Endodermal cell (in vitro differentiated cells): ENCODE results near the gene BARHL2. TPM values are rescaled to one million over a fixed set of nuclear protein-coding genes. Genes with fewer than 3 reads are reported as not detected.

Experiments
- DNase-seq: peaks from one replicate; pipeline ENCODE4 v3.0.0-alpha.2; 2017
- H3K27ac ChIP-seq: 2 replicates; pipeline ENCODE4 v1.5.1; 2013; ENCODE audit warnings: mild to moderate bottlenecking, low read depth, low read length, moderate library complexity
- H3K27me3 ChIP-seq: 2 replicates; pipeline ENCODE4 v1.6.1; 2013; ENCODE audit warnings: mild to moderate bottlenecking, low read length, moderate library complexity; ENCODE audit not compliant: insufficient read depth, control insufficient read depth, poor library complexity, severe bottlenecking
- H3K36me3 ChIP-seq: 2 replicates; pipeline ENCODE4 v1.7.0; 2013; ENCODE audit warnings: mild to moderate bottlenecking, low read length, moderate library complexity; ENCODE audit not compliant: control insufficient read depth, insufficient read depth
- H3K4me1 ChIP-seq: one replicate; pipeline ENCODE4 v1.7.0; 2013; ENCODE audit warnings: low read length; ENCODE audit not compliant: control insufficient read depth, insufficient read depth
- H3K4me3 ChIP-seq: 2 replicates; pipeline ENCODE4 v1.5.1; 2013; ENCODE audit warnings: mild to moderate bottlenecking, low read length, moderate library complexity
- H3K9ac ChIP-seq: 2 replicates; pipeline ENCODE4 v1.6.1; 2013; ENCODE audit warnings: mild to moderate bottlenecking, low read length, moderate library complexity; ENCODE audit not compliant: poor library complexity, severe bottlenecking; ENCODE audit errors: extremely low read depth
- H3K9me3 ChIP-seq: 2 replicates; pipeline ENCODE4 v1.6.1; 2013; ENCODE audit warnings: mild to moderate bottlenecking, low read length, moderate library complexity; ENCODE audit not compliant: control insufficient read depth
- H3K27ac Mint-ChIP-seq: 2 replicates; pipeline ENCODE4 v1.8.0; 2020; ENCODE audit warnings: mixed read lengths
- H3K27me3 Mint-ChIP-seq: 2 replicates; pipeline ENCODE4 v1.8.0; 2021; ENCODE audit warnings: mild to moderate bottlenecking, mixed read lengths; ENCODE audit not compliant: insufficient read depth
- H3K36me3 Mint-ChIP-seq: 2 replicates; pipeline ENCODE4 v1.8.0; 2020; ENCODE audit warnings: low read depth, mixed read lengths
- H3K4me1 Mint-ChIP-seq: 2 replicates; pipeline ENCODE4 v1.8.0; 2020; ENCODE audit warnings: mixed read lengths
- H3K4me3 Mint-ChIP-seq: 2 replicates; pipeline ENCODE4 v1.8.0; 2020; ENCODE audit warnings: mild to moderate bottlenecking, moderate library complexity, mixed read lengths
- H3K9me3 Mint-ChIP-seq: 2 replicates; pipeline ENCODE4 v1.8.0; 2020; ENCODE audit warnings: mild to moderate bottlenecking, mixed read lengths
- WGBS, 2 experiments: methylation state at CpG; one replicate each; pipeline versions ENCODE4 v1.1.5 to v1.1.7; 2013; ENCODE audit warnings: missing lambda C conversion rate in 2 of 2, mixed read lengths in 1 of 2; ENCODE audit not compliant: insufficient coverage in 1 of 2, insufficient read length in 1 of 2; 5-methylcytosine and 5-hydroxymethylcytosine counted together
- total RNA-seq, 2 donors: library from RNA; stranded (reverse); fragmentation: NEBNext Ultra II Directional in 1 of 2; extraction: Animal tissue kit (Norgen Biotek cat#: 25700) in 1 of 2; gene quantifications; 2 replicates in 1 of 2; 3 replicates in 1 of 2; pipeline ENCODE4 v1.2.1, GENCODE V29; 2021
- TF ChIP-seq, protein P1 (sequence below): fragments of 200-600 bp; sonication (generic); conservative IDR thresholded peaks from 2 replicates; pipeline ENCODE4 v1.5.0; 2021; ENCODE audit warnings: antibody characterized with exemption, mild to moderate bottlenecking

BARHL2 gene
- total RNA-seq, 2 donors from 2014 or later, result not detected

DNA sequence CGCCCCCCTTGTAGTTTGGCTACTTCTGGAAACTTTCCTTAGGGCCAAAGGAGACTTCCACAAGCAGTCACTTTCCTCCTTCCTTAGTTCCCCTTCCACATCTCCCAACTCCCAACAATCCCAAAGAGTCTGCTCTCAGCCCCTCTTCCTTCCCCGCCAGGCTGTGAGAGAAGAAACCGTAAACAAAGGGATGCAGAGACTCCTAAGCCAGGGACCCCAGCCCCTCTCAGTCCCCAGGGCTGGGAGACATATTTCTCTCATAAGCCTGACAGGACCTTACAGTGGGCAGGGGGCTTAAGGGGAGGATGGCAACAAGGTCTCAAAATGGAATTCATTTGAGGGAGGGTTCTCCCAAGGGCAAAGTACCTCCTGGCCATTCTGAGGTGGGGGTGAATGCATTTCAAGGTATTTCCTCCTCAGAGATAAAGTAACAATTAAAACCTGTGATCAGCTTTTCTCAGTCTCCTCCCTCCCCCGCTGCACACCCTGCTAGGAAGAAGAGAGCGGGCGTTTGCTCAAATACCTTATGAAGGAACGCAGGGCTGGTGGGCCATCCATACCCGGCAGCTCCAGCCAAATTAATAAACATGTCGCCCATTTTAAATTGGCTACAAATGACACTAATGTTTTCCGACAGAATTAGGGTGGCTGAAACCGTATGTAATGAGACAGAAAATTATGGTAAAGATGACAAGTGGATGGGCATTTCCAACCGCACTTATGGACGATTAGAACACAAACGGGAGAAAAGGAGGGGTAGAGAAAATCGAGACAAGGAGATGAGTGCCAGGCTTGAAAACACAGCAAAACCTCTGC lies 4.0 kb downstream of the BARHL2 start:
- Histone ChIP-seq H3K4me1 (peaks cover 20% of the 10 kb centered on the region), H3K27me3 (peaks cover 99% of the 10 kb centered on the region), H3K9ac (no peak overlapping the region), H3K36me3 (no peaks in the 10 kb centered on the region), H3K27ac (no peak overlapping the region), H3K9me3 (no peaks in the 10 kb centered on the region), H3K4me3 (no peak overlapping the region)
- Mint-ChIP-seq H3K4me1 (peaks cover 30% of the 10 kb centered on the region), H3K27me3 (peaks cover 98% of the 10 kb centered on the region), H3K9me3 (peaks cover 2% of the 10 kb centered on the region), H3K4me3 (peak overlapping the region; percentile 4), H3K36me3 (no peaks in the 10 kb centered on the region), H3K27ac (no peak overlapping the region)
- DNase-seq, result peak; percentile 58
- 8 to 12% methylated on average over 8 to 15 of the region's 15 CpGs for WGBS, 2 experiments
- TF ChIP-seq, protein P1, sequence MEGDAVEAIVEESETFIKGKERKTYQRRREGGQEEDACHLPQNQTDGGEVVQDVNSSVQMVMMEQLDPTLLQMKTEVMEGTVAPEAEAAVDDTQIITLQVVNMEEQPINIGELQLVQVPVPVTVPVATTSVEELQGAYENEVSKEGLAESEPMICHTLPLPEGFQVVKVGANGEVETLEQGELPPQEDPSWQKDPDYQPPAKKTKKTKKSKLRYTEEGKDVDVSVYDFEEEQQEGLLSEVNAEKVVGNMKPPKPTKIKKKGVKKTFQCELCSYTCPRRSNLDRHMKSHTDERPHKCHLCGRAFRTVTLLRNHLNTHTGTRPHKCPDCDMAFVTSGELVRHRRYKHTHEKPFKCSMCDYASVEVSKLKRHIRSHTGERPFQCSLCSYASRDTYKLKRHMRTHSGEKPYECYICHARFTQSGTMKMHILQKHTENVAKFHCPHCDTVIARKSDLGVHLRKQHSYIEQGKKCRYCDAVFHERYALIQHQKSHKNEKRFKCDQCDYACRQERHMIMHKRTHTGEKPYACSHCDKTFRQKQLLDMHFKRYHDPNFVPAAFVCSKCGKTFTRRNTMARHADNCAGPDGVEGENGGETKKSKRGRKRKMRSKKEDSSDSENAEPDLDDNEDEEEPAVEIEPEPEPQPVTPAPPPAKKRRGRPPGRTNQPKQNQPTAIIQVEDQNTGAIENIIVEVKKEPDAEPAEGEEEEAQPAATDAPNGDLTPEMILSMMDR, result no peak

DNA sequence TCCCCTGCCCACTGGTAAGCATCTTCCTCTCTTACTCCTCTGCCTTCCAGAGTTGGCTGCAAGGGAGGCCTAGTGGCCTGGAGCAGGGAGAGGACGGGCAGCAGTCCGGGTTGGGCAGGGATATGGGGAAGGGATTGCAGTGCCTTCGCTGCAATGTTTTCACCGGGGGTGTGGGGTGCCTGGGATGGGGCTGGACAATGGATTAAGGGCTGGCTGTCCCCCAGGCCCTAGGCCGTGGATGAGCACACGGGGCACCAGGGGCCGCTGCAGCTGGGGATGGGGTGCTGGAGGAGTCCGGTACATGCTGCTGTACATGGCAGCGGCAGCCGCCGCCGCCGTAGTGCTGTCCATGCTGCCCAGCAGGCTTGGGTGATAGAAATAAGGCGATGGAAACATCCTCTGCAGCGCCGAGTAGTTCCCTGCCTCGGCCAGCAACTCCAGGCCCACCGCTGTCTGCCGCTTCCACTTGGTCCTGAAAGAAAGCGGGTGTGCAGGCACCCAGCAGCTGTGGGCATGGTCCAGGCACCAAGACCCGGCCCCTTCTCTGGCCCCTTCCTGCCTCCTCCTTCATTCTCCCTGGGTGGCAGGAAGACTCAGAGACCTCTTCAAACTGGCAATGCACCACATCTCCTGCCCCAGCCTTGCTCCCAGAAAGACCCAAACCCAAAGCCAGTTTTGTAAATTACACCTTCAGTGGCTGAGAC lies 4.8 kb downstream of the BARHL2 start:
- Mint-ChIP-seq H3K36me3 (no peaks in the 10 kb centered on the region), H3K27ac (no peak overlapping the region), H3K4me3 (peak overlapping the region; percentile 2), H3K4me1 (peaks cover 29% of the 10 kb centered on the region), H3K9me3 (peaks cover 2% of the 10 kb centered on the region), H3K27me3 (peaks cover 100% of the 10 kb centered on the region)
- Histone ChIP-seq H3K9ac (no peak overlapping the region), H3K27me3 (peaks cover 100% of the 10 kb centered on the region), H3K4me1 (peaks cover 20% of the 10 kb centered on the region), H3K9me3 (no peaks in the 10 kb centered on the region), H3K36me3 (no peaks in the 10 kb centered on the region), H3K4me3 (no peak overlapping the region), H3K27ac (no peak overlapping the region)
- WGBS, 2 experiments, result 10 to 23% methylated on average over 17 to 21 of the region's 21 CpGs
- peak; percentile 64 for DNase-seq
- TF ChIP-seq, protein P1, result no peak

DNA sequence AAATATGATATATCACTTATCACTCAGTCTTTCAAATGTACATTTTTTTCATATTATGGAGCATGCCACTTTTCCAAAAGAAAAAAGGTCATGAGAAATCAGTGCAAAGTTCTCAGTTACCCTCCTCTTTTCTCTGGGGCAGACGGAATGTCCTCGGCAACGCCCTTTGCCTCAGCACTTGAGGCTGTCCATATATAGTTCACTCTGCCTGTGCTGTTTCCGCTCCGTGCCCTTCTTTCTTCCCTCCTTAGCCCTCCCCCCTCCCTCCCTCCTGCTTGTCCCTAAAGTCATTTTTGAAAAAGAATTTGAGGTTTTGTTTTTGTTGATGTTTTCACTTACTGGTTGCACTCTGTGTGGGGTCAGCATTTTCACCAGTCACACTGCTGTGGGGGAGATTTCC lies 5.4 kb downstream of the BARHL2 start:
- H3K9me3 Mint-ChIP-seq, result no peaks in the 10 kb centered on the region
- Histone ChIP-seq H3K27ac (no peak overlapping the region), H3K4me3 (no peak overlapping the region), H3K36me3 (no peaks in the 10 kb centered on the region), H3K9me3 (no peaks in the 10 kb centered on the region), H3K27me3 (peaks cover 95% of the 10 kb centered on the region), H3K9ac (no peak overlapping the region), H3K4me1 (peaks cover 20% of the 10 kb centered on the region)
- TF ChIP-seq, protein P1, result no peak
- H3K36me3 Mint-ChIP-seq, result no peaks in the 10 kb centered on the region
- H3K27ac Mint-ChIP-seq, result no peak overlapping the region
- H3K27me3 Mint-ChIP-seq, result peaks cover 100% of the 10 kb centered on the region
- H3K4me1 Mint-ChIP-seq, result peaks cover 26% of the 10 kb centered on the region
- DNase-seq, result no peak
- 14 to 24% methylated on average over 1 to 5 of the region's 5 CpGs for WGBS, 2 experiments
- no peak overlapping the region for H3K4me3 Mint-ChIP-seq
